ENCODE measurements around the gene SLC16A1. TPM values are rescaled to one million over a fixed set of nuclear protein-coding genes. Genes with fewer than 3 reads are reported as not detected.

SLC16A1 gene
- total and polyA plus RNA-seq, 2 of the 8 experiments (the other 6 are each of a cell fraction or from before 2014, with no cell fraction given), result 435 to 545 TPM

GRCh38 chr1:112862753-112863426 is 93.1 kb downstream of the SLC16A1 start:
- H3K9ac ChIP-seq (replicated peaks in 1 of 4; ENCODE audit: extremely low read depth in 1 of 4, low read depth in 3 of 4, low read length in 3 of 4), result no peak overlapping the region
- no peak overlapping the region for H2BK20ac ChIP-seq (ENCODE audit: low read length)
- no peak overlapping the region for H2AFZ ChIP-seq (ENCODE audit: low read length)
- H4K5ac ChIP-seq (ENCODE audit: insufficient read length, low read depth, low read length), result no peak overlapping the region
- no peaks in the 10 kb centered on the region for H3K79me2 ChIP-seq (ENCODE audit: control insufficient read depth in 1 of 2, insufficient read depth in 2 of 2, low read length in 2 of 2)
- H2BK12ac ChIP-seq (ENCODE audit: low read depth, low read length), result no peak overlapping the region
- H4K8ac ChIP-seq (ENCODE audit: extremely low read depth, insufficient read depth, low read length), result no peak overlapping the region
- H3K18ac ChIP-seq (ENCODE audit: extremely low read depth, low read length), result no peak overlapping the region
- H4K20me1 ChIP-seq (replicated peaks in 1 of 2; ENCODE audit: control insufficient read depth in 1 of 2, insufficient read depth in 2 of 2, low read length in 2 of 2), result no peaks in the 10 kb centered on the region
- H2BK5ac ChIP-seq (ENCODE audit: low read depth, low read length), result no peak overlapping the region
- H3K23me2 ChIP-seq (ENCODE audit: low read depth, low read length), result no peaks in the 10 kb centered on the region
- no peaks in the 10 kb centered on the region for H3K79me1 ChIP-seq (ENCODE audit: low read depth, low read length)
- POLR2A ChIA-PET (ENCODE audit: partially characterized antibody), result interaction anchor here (1.2 kb wide), 1 partner anchor 9 kb away, joined by 3 read pairs; no protein-coding TSS in a partner anchor
- FAIRE-seq, result no peak
- H3K36me3 ChIP-seq (ENCODE audit: control insufficient read depth in 2 of 4, insufficient read depth in 4 of 4, low read length in 3 of 4), result no peaks in the 10 kb centered on the region
- no peaks in the 10 kb centered on the region for H3K9me3 ChIP-seq (ENCODE audit: insufficient read depth in 2 of 2, low read depth in 1 of 2, low read length in 1 of 2)
- H3K14ac ChIP-seq (ENCODE audit: insufficient read length), result no peak overlapping the region
- no peak for DNase-seq (ENCODE audit: low read depth in 1 of 2, low spot score in 2 of 2)
- 91% methylated on average over 5 of the region's 5 CpGs; no CpG with 5 or more reads in 1 of the 2 experiments for WGBS, 2 experiments (ENCODE audit: extremely low coverage in 1 of 2, insufficient coverage in 1 of 2, insufficient read length in 1 of 2, insufficient replicate concordance in 2 of 2, low coverage in 1 of 2, low lambda C conversion rate in 2 of 2, missing lambda C conversion rate in 1 of 2)
- CTCF ChIA-PET (ENCODE audit: partially characterized antibody), result interaction anchor here (0.6 to 1.8 kb wide), 4 partner anchors 8 to 74 kb away, joined by 3 to 7 read pairs (median 6); no protein-coding TSS in a partner anchor
- H3K56ac ChIP-seq (replicated peaks; ENCODE audit: insufficient read length, low read depth, low read length), result no peak overlapping the region
- no peak overlapping the region for H3K27ac ChIP-seq (ENCODE audit: low read depth, low read length)
- H2BK15ac ChIP-seq (ENCODE audit: low read length), result no peak overlapping the region
- no peak overlapping the region for H4K91ac ChIP-seq (replicated peaks; ENCODE audit: insufficient read length, low read length)
- no peaks in the 10 kb centered on the region for H3K27me3 ChIP-seq (replicated peaks in 1 of 4; ENCODE audit: control insufficient read depth in 3 of 4, extremely low read depth in 1 of 4, insufficient read depth in 3 of 4, low read length in 3 of 4)
- H3K4me2 ChIP-seq (ENCODE audit: insufficient read depth in 1 of 2, low read depth in 2 of 2, low read length in 2 of 2), result no peak overlapping the region
- no peak overlapping the region for H2BK120ac ChIP-seq (replicated peaks; ENCODE audit: low read depth, low read length)
- no peak overlapping the region for H3K23ac ChIP-seq (ENCODE audit: insufficient read length)
- no peak overlapping the region for H2AK5ac ChIP-seq (ENCODE audit: low read depth, low read length)
- no peak overlapping the region for H3K4ac ChIP-seq (replicated peaks; ENCODE audit: insufficient read length, low read depth, low read length)
- no peak overlapping the region for H3K4me3 ChIP-seq (ENCODE audit: extremely low read depth in 1 of 4, insufficient read depth in 2 of 4, low read depth in 3 of 4, low read length in 4 of 4)
- no peaks in the 10 kb centered on the region; a peak in 1 of 7 replicates for H3K4me1 ChIP-seq (replicated peaks in 1 of 4; ENCODE audit: control insufficient read depth in 3 of 4, insufficient read depth in 4 of 4, low read length in 3 of 4)
- TF ChIP-seq JUND (IDR thresholded peaks at IDR 0.05; ENCODE audit: low read length) (no peak), USF2 (IDR thresholded peaks at IDR 0.05; ENCODE audit: low read length) (no peak), RNF2 (IDR thresholded peaks at IDR 0.05; ENCODE audit: borderline replicate concordance, low read depth, low read length, missing control alignments, poor library complexity, severe bottlenecking) (no peak), ATF2 (IDR thresholded peaks at IDR 0.05; ENCODE audit: low read length) (no peak), TAF7 (optimal IDR thresholded peaks at IDR 0.05; ENCODE audit: borderline replicate concordance, low read depth, low read length) (no peak), CBX5 (IDR thresholded peaks at IDR 0.05; ENCODE audit: low read depth, low read length) (no peak), SRF (IDR thresholded peaks at IDR 0.05; ENCODE audit: low read depth, low read length) (no peak), HDAC6 (IDR thresholded peaks at IDR 0.05; ENCODE audit: low read depth, low read length) (no peak), ATF3 (IDR thresholded peaks at IDR 0.05; ENCODE audit: insufficient read depth, low read depth, low read length) (no peak)

Data from H1 (cell line).